SK-N-SH treated with all-trans-retinoic acid at 6 μM for 48 hours (cell line): ENCODE results near the gene FSTL3.

Source experiments
- CREB5 ChIP-seq: fragments of 250-450 bp; sonication (Bioruptor Pico); IDR thresholded peaks from 2 replicates; pipeline ENCODE4 v1.5.1; 2020; ENCODE audit warnings: low read depth, mild to moderate bottlenecking, moderate library complexity
- GLIS3 ChIP-seq: fragments of 250-450 bp; sonication (Bioruptor Pico); IDR thresholded peaks from 2 replicates; pipeline ENCODE4 v1.5.0; 2020; ENCODE audit warnings: mild to moderate bottlenecking, moderate library complexity
- POU6F1 ChIP-seq: fragments of 250-450 bp; sonication (Bioruptor Pico); IDR thresholded peaks from 2 replicates; pipeline ENCODE4 v1.8.0; 2021; ENCODE audit warnings: low read depth, mild to moderate bottlenecking, moderate library complexity, borderline replicate concordance
- SNAI2 ChIP-seq: fragments of 250-450 bp; sonication (Bioruptor Pico); IDR thresholded peaks from 2 replicates; pipeline ENCODE4 v1.5.0; 2020; ENCODE audit warnings: mild to moderate bottlenecking, moderate library complexity
- TSHZ2 ChIP-seq: fragments of 250-450 bp; sonication (Bioruptor Pico); IDR thresholded peaks from 2 replicates; pipeline ENCODE4 v1.5.0; 2020; ENCODE audit warnings: mild to moderate bottlenecking, moderate library complexity
- ZFP3 ChIP-seq: fragments of 250-450 bp; sonication (Bioruptor Pico); IDR thresholded peaks from 2 replicates; pipeline ENCODE4 v1.5.0; 2020; ENCODE audit warnings: mild to moderate bottlenecking, moderate library complexity
- ZNF70 ChIP-seq: fragments of 450-650 bp; formaldehyde crosslinking; IDR thresholded peaks from 2 replicates; pipeline ENCODE4 v1.5.0; 2020; ENCODE audit warnings: mild to moderate bottlenecking, moderate library complexity
- TF ChIP-seq, protein P1 (sequence below): fragments of 250-450 bp; sonication (Bioruptor Pico); IDR thresholded peaks from 2 replicates; pipeline ENCODE4 v1.5.1; 2021; ENCODE audit warnings: mild to moderate bottlenecking, moderate library complexity
- TF ChIP-seq, protein P2 (sequence below): fragments of 250-450 bp; sonication (Bioruptor Pico); IDR thresholded peaks from 2 replicates; pipeline ENCODE4 v1.8.0; 2020; ENCODE audit warnings: mild to moderate bottlenecking, moderate library complexity, borderline replicate concordance

GRCh38 chr19:695352-695949 is 19.3 kb downstream of the FSTL3 start, which contains the start of gene PRSS57:
- TF ChIP-seq TSHZ2 (CRISPR knock-in tag) (no peak), POU6F1 (no peak), ZNF70 (CRISPR knock-in tag) (no peak), ZFP3 (CRISPR knock-in tag) (no peak), GLIS3 (no peak), SNAI2 (CRISPR knock-in tag) (no peak), CREB5 (CRISPR knock-in tag) (no peak)
- TF ChIP-seq, protein P1, sequence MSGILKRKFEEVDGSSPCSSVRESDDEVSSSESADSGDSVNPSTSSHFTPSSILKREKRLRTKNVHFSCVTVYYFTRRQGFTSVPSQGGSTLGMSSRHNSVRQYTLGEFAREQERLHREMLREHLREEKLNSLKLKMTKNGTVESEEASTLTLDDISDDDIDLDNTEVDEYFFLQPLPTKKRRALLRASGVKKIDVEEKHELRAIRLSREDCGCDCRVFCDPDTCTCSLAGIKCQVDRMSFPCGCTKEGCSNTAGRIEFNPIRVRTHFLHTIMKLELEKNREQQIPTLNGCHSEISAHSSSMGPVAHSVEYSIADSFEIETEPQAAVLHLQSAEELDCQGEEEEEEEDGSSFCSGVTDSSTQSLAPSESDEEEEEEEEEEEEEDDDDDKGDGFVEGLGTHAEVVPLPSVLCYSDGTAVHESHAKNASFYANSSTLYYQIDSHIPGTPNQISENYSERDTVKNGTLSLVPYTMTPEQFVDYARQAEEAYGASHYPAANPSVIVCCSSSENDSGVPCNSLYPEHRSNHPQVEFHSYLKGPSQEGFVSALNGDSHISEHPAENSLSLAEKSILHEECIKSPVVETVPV: no peak
- TF ChIP-seq, protein P2, sequence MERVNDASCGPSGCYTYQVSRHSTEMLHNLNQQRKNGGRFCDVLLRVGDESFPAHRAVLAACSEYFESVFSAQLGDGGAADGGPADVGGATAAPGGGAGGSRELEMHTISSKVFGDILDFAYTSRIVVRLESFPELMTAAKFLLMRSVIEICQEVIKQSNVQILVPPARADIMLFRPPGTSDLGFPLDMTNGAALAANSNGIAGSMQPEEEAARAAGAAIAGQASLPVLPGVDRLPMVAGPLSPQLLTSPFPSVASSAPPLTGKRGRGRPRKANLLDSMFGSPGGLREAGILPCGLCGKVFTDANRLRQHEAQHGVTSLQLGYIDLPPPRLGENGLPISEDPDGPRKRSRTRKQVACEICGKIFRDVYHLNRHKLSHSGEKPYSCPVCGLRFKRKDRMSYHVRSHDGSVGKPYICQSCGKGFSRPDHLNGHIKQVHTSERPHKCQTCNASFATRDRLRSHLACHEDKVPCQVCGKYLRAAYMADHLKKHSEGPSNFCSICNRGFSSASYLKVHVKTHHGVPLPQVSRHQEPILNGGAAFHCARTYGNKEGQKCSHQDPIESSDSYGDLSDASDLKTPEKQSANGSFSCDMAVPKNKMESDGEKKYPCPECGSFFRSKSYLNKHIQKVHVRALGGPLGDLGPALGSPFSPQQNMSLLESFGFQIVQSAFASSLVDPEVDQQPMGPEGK (CRISPR knock-in tag): no peak
